Body of pancreas (tissue), 4 donors: ENCODE data around the gene RDH14.

Experiments used
- CTCF ChIP-seq, 7 experiments: fragments of 450-650 bp in 4 of 7; fragments of 200-600 bp in 3 of 7; sonication (generic) in 3 of 7; IDR thresholded peaks; one replicate each; pipeline ENCODE4 v1.5.1; 2016 to 2019; ENCODE audit warnings: antibody characterized with exemption in 7 of 7
- POLR2A ChIP-seq, 3 donors: fragments of 450-650 bp; IDR thresholded peaks; one replicate each; pipeline ENCODE4 v1.6.1; 2016; ENCODE audit warnings: antibody characterized with exemption in 3 of 3, mild to moderate bottlenecking in 2 of 3

GRCh38 chr2:18552351-18553077 is 7.9 kb downstream of the RDH14 start:
- TF ChIP-seq POLR2A (IDR thresholded peaks at IDR 0.05) (no peak), CTCF (IDR thresholded peaks at IDR 0.05) (no peak)
